ENCODE measurements around the gene SOCS3. TPM values are rescaled to one million over a fixed set of nuclear protein-coding genes. Genes with fewer than 3 reads are reported as not detected.
"Not testable (repeated sequence)": the region's sequence is repeated elsewhere in the genome, so short reads cannot be mapped to it uniquely, and the experiment has no call there.

Gene SOCS3
- total RNA-seq, 1 experiment from 2014 or later: 53.1 TPM

GRCh38 chr17:78332991-78333390 lies 26.9 kb downstream of the SOCS3 start:
- H3K4me3 ChIP-seq (ENCODE audit: low read depth in 2 of 2, low read length in 2 of 2): no peak overlapping the region
- in situ Hi-C loops (cut with HindIII; ENCODE audit: low pct_unique_long_range_greater_than_20kb, low sequenced_read_pairs) (no loop called here), intact Hi-C loops (cut with micrococcal nuclease; ENCODE audit: unreplicated experiment) (no loop called here)
- BruUV-seq (replicated peaks): no TSS peak
- no peak for ATAC-seq
- DNase-seq (ENCODE audit: low read depth, low spot score): no peak
- H3K36me3 ChIP-seq (ENCODE audit: control insufficient read depth, insufficient read depth, low read length): no peaks in the 10 kb centered on the region
- no peak for TF ChIP-seq SIN3A (IDR thresholded peaks at IDR 0.05; ENCODE audit: borderline replicate concordance, insufficient read depth, low read depth, low read length)
- no peak for TF ChIP-seq CTCF (IDR thresholded peaks at IDR 0.05)
- TF ChIP-seq TCF7L2 (IDR thresholded peaks at IDR 0.05; ENCODE audit: low read depth, low read length): no peak
- no peak for TF ChIP-seq POLR2AphosphoS5 (IDR thresholded peaks at IDR 0.05; ENCODE audit: low read depth, low read length)
- no peak for TF ChIP-seq REST (IDR thresholded peaks at IDR 0.05; ENCODE audit: insufficient read depth in 1 of 2, low read depth in 2 of 2, low read length in 1 of 2)
- peaks cover 64% of the 10 kb centered on the region for H3K4me1 ChIP-seq (ENCODE audit: control insufficient read depth, insufficient read depth, low read length)
- H3K9me3 ChIP-seq (ENCODE audit: control insufficient read depth, insufficient read depth, low read depth, low read length): no peaks in the 10 kb centered on the region
- POLR2A ChIA-PET: no interaction called here
- H3K27me3 ChIP-seq (ENCODE audit: control insufficient read depth, insufficient read depth, low read length): no peaks in the 10 kb centered on the region
- CTCF ChIA-PET: no interaction called here
- peak overlapping the region; percentile 75 for H3K27ac ChIP-seq (ENCODE audit: low read length)

GRCh38 chr17:78331355-78331754 lies 28.5 kb downstream of the SOCS3 start:
- H3K36me3 ChIP-seq (ENCODE audit: control insufficient read depth, insufficient read depth, low read length); DNase-seq (ENCODE audit: low read depth, low spot score); BruUV-seq (replicated peaks); intact Hi-C loops (cut with micrococcal nuclease; ENCODE audit: unreplicated experiment); H3K27me3 ChIP-seq (ENCODE audit: control insufficient read depth, insufficient read depth, low read length); in situ Hi-C loops (cut with HindIII; ENCODE audit: low pct_unique_long_range_greater_than_20kb, low sequenced_read_pairs); POLR2A ChIA-PET; H3K4me3 ChIP-seq (ENCODE audit: low read depth in 2 of 2, low read length in 2 of 2); H3K9me3 ChIP-seq (ENCODE audit: control insufficient read depth, insufficient read depth, low read depth, low read length); ATAC-seq: not testable (repeated sequence)
- Histone ChIP-seq H3K4me1 (ENCODE audit: control insufficient read depth, insufficient read depth, low read length) (peaks cover 56% of the 10 kb centered on the region), H3K27ac (ENCODE audit: low read length) (peak overlapping the region; percentile 87)
- CTCF ChIA-PET: interaction anchor here (0.7 kb wide), 1 partner anchor 22 kb away, joined by 6 read pairs; no protein-coding TSS in a partner anchor

- BruUV-seq (replicated peaks): no TSS peak
- in situ Hi-C loops (cut with HindIII; ENCODE audit: low pct_unique_long_range_greater_than_20kb, low sequenced_read_pairs): no loop called here
- Histone ChIP-seq H3K4me1 (ENCODE audit: control insufficient read depth, insufficient read depth, low read length) (peaks cover 56% of the 10 kb centered on the region), H3K4me3 (ENCODE audit: low read depth in 2 of 2, low read length in 2 of 2) (no peak overlapping the region), H3K27ac (ENCODE audit: low read length) (peak overlapping the region; percentile 87), H3K36me3 (ENCODE audit: control insufficient read depth, insufficient read depth, low read length) (no peaks in the 10 kb centered on the region), H3K27me3 (ENCODE audit: control insufficient read depth, insufficient read depth, low read length) (no peaks in the 10 kb centered on the region), H3K9me3 (ENCODE audit: control insufficient read depth, insufficient read depth, low read depth, low read length) (no peaks in the 10 kb centered on the region)
- POLR2A ChIA-PET: no interaction called here
- CTCF ChIA-PET: no interaction called here
- peak; percentile 49 for ATAC-seq
- DNase-seq (ENCODE audit: low read depth, low spot score): no peak
- TF ChIP-seq POLR2AphosphoS5 (IDR thresholded peaks at IDR 0.05; ENCODE audit: low read depth, low read length) (peak; percentile 41; the same call in 1 of the 2 replicates), CTCF (IDR thresholded peaks at IDR 0.05) (no peak)
- intact Hi-C loops (cut with micrococcal nuclease; ENCODE audit: unreplicated experiment): no loop called here
Observed at GRCh38 chr17:78330570-78331224, 29.2 kb downstream of the SOCS3 start.
